ENCODE measurements around the gene CYP4F2.

- TF ChIP-seq CTCF (IDR thresholded peaks at IDR 0.05) (no peak), POLR2A (IDR thresholded peaks at IDR 0.05) (no peak)
Measured at GRCh38 chr19:15936950-15937349, 39.1 kb upstream of the CYP4F2 start.

Measured in Peyer's patch (tissue), 4 donors.